Progenitor cell of endocrine pancreas (in vitro differentiated cells): ENCODE results near the gene SIPA1. TPM values are rescaled to one million over a fixed set of nuclear protein-coding genes. Genes with fewer than 3 reads are reported as not detected.

Experiments used
- DNase-seq: peaks from one replicate; pipeline ENCODE4 v3.0.0; 2021; ENCODE audit warnings: low spot score; ENCODE audit not compliant: unreplicated experiment
- H3K27ac Mint-ChIP-seq: 2 replicates; pipeline ENCODE4 v1.8.0; 2021; ENCODE audit warnings: mild to moderate bottlenecking, moderate library complexity, mixed read lengths
- H3K27me3 Mint-ChIP-seq: 2 replicates; pipeline ENCODE4 v1.8.0; 2021; ENCODE audit warnings: mixed read lengths
- H3K36me3 Mint-ChIP-seq: 2 replicates; pipeline ENCODE4 v1.8.0; 2022; ENCODE audit warnings: mixed read lengths; ENCODE audit not compliant: insufficient read depth
- H3K4me1 Mint-ChIP-seq: 2 replicates; pipeline ENCODE4 v1.8.0; 2021; ENCODE audit warnings: low read depth, mixed read lengths
- H3K4me3 Mint-ChIP-seq: 2 replicates; pipeline ENCODE4 v1.8.0; 2021; ENCODE audit warnings: low read depth, mild to moderate bottlenecking, moderate library complexity, mixed read lengths
- H3K9me3 Mint-ChIP-seq: 2 replicates; pipeline ENCODE4 v1.8.0; 2021; ENCODE audit warnings: low read depth, mixed read lengths
- total RNA-seq: library from RNA; stranded (reverse); gene quantifications from 2 replicates; pipeline ENCODE4 v1.2.1, GENCODE V29; 2021
- TF ChIP-seq, protein P1 (sequence below): fragments of 200-600 bp; sonication (generic); IDR thresholded peaks from one replicate; pipeline ENCODE4 v1.5.0; 2021; ENCODE audit warnings: antibody characterized with exemption, mild to moderate bottlenecking; ENCODE audit not compliant: unreplicated experiment

The SIPA1 gene
- total RNA-seq, 1 donor from 2014 or later = 19.5 TPM

DNA sequence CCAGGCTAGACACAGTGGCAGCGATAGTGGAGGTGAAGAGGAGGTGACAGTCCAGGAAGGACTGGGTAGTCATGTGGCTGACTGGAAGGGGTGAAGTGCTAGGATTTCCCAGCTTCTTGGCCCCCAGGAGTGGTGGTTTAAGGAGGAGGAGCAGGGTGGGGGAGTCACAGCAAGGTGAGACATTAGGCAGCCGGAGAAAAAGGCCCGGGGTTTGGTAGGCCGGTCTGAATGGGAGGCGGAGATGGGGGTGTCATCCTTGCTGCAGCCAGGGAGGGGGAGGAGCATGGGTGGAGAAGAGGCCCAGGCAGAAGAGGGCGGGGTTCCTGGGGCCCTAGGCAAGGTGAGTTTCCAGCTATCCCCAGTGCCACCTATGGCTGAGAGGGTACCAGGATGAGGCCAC lies 6.1 kb downstream of the SIPA1 start:
- Mint-ChIP-seq H3K9me3 (no peaks in the 10 kb centered on the region), H3K36me3 (no peaks in the 10 kb centered on the region), H3K27me3 (peaks cover 31% of the 10 kb centered on the region), H3K27ac (no peak overlapping the region), H3K4me3 (no peak overlapping the region), H3K4me1 (peaks cover under 1% of the 10 kb centered on the region)
- DNase-seq = no peak
- TF ChIP-seq, protein P1, sequence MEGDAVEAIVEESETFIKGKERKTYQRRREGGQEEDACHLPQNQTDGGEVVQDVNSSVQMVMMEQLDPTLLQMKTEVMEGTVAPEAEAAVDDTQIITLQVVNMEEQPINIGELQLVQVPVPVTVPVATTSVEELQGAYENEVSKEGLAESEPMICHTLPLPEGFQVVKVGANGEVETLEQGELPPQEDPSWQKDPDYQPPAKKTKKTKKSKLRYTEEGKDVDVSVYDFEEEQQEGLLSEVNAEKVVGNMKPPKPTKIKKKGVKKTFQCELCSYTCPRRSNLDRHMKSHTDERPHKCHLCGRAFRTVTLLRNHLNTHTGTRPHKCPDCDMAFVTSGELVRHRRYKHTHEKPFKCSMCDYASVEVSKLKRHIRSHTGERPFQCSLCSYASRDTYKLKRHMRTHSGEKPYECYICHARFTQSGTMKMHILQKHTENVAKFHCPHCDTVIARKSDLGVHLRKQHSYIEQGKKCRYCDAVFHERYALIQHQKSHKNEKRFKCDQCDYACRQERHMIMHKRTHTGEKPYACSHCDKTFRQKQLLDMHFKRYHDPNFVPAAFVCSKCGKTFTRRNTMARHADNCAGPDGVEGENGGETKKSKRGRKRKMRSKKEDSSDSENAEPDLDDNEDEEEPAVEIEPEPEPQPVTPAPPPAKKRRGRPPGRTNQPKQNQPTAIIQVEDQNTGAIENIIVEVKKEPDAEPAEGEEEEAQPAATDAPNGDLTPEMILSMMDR = no peak

DNA sequence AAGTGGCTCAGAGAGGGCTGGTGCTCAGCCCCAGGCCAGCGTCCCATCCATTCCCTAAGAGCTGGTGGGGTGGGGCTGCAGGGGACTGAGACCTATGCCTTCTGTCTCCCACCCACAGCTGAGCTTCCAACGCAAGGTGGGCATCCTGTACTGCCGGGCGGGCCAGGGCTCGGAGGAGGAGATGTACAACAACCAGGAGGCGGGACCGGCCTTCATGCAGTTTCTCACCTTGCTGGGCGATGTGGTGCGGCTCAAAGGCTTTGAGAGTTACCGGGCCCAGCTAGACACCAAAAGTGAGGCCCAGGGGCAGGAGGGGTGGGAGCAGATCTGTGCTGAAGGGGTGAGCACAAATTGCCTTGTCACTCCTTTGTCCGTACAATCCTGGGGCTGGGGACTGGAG lies 6.9 kb downstream of the SIPA1 start:
- DNase-seq = no peak
- H3K9me3 Mint-ChIP-seq = no peaks in the 10 kb centered on the region
- H3K4me3 Mint-ChIP-seq = no peak overlapping the region
- H3K27ac Mint-ChIP-seq = no peak overlapping the region
- H3K36me3 Mint-ChIP-seq = no peaks in the 10 kb centered on the region
- TF ChIP-seq, protein P1 = no peak
- H3K27me3 Mint-ChIP-seq = peaks cover 31% of the 10 kb centered on the region
- no peaks in the 10 kb centered on the region for H3K4me1 Mint-ChIP-seq

DNA sequence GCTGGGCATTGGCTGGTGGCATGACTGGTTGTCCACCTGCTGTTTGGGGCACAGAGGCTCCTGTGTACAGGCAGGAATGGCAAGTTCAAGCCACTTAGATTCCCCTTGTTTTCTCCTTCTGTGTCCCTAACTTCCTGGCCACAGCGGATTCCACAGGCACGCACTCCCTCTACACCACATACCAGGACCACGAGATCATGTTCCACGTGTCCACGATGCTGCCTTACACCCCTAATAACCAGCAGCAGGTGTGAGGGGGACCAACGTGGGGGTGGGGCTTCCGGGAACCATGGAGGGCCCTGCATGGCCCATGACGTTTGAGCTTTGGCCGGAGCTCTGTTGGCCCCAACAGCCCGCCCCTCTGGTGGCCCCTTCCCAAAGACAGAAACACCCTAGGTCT lies 7.8 kb downstream of the SIPA1 start:
- Mint-ChIP-seq H3K4me1 (no peaks in the 10 kb centered on the region), H3K27ac (no peak overlapping the region), H3K9me3 (no peaks in the 10 kb centered on the region), H3K27me3 (peaks cover 31% of the 10 kb centered on the region), H3K36me3 (no peaks in the 10 kb centered on the region), H3K4me3 (no peak overlapping the region)
- TF ChIP-seq, protein P1 = no peak
- no peak for DNase-seq

DNA sequence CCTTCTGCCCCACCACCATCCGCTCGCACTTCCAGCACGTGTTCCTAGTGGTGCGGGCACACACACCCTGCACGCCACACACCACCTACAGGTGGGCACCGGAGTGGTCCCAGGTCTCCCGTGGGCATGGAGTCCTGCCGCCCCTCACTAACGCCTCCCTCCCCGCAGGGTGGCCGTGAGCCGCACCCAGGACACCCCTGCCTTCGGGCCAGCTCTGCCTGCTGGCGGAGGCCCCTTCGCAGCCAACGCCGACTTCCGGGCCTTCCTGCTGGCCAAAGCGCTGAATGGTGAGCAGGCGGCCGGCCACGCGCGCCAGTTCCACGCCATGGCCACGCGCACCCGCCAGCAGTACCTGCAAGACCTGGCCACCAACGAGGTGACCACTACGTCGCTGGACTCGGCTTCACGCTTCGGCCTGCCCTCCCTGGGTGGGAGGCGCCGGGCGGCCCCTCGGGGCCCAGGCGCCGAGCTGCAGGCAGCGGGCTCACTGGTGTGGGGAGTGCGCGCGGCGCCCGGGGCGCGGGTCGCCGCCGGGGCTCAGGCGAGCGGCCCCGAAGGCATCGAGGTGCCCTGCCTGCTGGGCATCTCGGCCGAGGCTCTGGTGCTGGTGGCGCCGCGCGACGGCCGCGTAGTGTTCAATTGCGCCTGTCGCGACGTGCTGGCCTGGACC lies 8.5 kb downstream of the SIPA1 start:
- Mint-ChIP-seq H3K4me1 (no peaks in the 10 kb centered on the region), H3K4me3 (no peak overlapping the region), H3K36me3 (no peaks in the 10 kb centered on the region), H3K9me3 (no peaks in the 10 kb centered on the region), H3K27me3 (peaks cover 31% of the 10 kb centered on the region), H3K27ac (no peak overlapping the region)
- DNase-seq = no peak
- TF ChIP-seq, protein P1 = no peak

DNA sequence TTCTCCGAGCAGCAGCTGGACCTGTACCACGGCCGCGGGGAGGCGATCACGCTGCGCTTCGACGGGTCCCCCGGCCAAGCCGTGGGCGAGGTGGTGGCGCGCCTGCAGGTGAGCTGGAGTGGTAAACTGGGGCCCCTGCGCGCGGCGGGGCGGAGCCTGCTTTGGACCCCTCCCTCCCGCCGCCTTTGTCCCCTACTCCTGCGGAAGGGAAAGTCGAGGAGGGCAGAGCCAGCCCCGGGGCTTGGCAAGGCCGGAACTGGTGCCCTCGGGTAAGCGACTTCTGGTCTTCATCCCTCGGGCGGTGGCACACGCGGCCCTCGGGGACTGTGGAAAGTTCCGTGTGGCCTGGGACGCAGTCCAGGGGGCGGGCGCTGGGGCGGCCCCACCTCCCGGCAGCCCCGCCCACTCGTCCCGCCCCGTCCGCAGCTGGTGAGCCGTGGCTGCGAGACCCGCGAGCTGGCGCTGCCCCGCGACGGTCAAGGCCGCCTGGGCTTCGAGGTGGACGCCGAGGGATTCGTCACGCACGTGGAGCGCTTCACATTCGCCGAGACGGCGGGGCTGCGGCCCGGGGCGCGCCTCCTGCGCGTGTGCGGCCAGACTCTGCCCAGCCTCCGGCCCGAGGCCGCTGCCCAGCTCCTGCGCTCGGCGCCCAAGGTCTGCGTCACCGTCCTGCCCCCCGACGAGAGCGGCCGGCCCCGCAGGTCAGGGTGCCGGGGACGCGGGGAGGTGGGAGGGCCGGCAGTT lies 9.2 kb downstream of the SIPA1 start:
- H3K27ac Mint-ChIP-seq = no peak overlapping the region
- H3K4me3 Mint-ChIP-seq = no peak overlapping the region
- DNase-seq = no peak
- H3K4me1 Mint-ChIP-seq = peaks cover 5% of the 10 kb centered on the region
- peaks cover 26% of the 10 kb centered on the region for H3K27me3 Mint-ChIP-seq
- no peaks in the 10 kb centered on the region for H3K9me3 Mint-ChIP-seq
- TF ChIP-seq, protein P1 = no peak
- H3K36me3 Mint-ChIP-seq = no peaks in the 10 kb centered on the region
